ENCODE data around the gene DCAF7.

DNA sequence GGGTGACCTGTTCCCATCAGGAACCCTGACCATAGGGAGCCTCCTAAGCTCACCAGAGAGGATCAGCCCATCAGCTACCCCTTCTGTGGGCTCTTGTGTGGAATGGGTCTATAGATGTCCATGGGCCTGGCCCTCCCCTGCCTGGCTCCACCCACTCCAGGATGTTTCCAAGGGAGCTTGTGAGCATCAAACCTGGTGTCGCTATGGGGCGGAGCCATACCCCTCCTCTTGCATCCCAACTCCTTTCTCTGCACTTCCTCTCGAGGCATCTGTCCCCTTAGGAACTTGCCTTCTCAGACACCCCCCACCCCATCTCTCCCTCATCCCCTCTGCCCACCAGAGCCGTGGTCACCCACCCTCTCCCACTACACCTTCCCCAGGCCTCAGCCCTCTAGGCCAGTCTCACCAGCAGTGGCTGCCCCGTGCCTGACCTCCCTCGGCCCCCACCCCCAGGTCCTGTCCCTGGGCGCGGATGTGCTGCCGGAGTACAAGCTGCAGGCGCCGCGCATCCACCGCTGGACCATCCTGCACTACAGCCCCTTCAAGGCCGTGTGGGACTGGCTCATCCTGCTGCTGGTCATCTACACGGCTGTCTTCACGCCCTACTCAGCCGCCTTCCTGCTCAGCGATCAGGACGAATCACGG lies 16.7 kb upstream of the DCAF7 start:
- TF ChIP-seq, protein P1, sequence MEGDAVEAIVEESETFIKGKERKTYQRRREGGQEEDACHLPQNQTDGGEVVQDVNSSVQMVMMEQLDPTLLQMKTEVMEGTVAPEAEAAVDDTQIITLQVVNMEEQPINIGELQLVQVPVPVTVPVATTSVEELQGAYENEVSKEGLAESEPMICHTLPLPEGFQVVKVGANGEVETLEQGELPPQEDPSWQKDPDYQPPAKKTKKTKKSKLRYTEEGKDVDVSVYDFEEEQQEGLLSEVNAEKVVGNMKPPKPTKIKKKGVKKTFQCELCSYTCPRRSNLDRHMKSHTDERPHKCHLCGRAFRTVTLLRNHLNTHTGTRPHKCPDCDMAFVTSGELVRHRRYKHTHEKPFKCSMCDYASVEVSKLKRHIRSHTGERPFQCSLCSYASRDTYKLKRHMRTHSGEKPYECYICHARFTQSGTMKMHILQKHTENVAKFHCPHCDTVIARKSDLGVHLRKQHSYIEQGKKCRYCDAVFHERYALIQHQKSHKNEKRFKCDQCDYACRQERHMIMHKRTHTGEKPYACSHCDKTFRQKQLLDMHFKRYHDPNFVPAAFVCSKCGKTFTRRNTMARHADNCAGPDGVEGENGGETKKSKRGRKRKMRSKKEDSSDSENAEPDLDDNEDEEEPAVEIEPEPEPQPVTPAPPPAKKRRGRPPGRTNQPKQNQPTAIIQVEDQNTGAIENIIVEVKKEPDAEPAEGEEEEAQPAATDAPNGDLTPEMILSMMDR (IDR thresholded peaks at IDR 0.05): no peak
- no peak for TF ChIP-seq POLR2A (IDR thresholded peaks at IDR 0.05)

All from Peyer's patch (tissue), 4 donors.